Thoracic aorta (tissue), 2 donors: ENCODE results near the gene NOL12. TPM values are rescaled to one million over a fixed set of nuclear protein-coding genes. Genes with fewer than 3 reads are reported as not detected.
A peak's percentile ranks its signal among the peaks of the same experiment; 100 is the strongest.

Experiments
- ATAC-seq: fragments of 150-250 bp; one replicate; pipeline ENCODE4 v1.8.0; 2017; ENCODE audit warnings: low read depth; ENCODE audit not compliant: insufficient number of reproducible peaks, low FRiP score
- DNase-seq: peaks from one replicate; pipeline ENCODE4 v3.0.0-alpha.2; 2020; ENCODE audit warnings: low spot score
- H3K27ac ChIP-seq, 2 donors: fragments of 200-600 bp; sonication (generic); 1 replicate in 1 of 2; 2 replicates in 1 of 2; pipeline ENCODE4 v1.5.1; 2016; ENCODE audit warnings: mild to moderate bottlenecking in 2 of 2, moderate library complexity in 2 of 2
- H3K27me3 ChIP-seq: fragments of 200-600 bp; sonication (generic); replicated peaks from 2 replicates; pipeline ENCODE4 v1.6.0; 2016; ENCODE audit warnings: mild to moderate bottlenecking; ENCODE audit not compliant: insufficient read depth
- H3K36me3 ChIP-seq: fragments of 200-600 bp; sonication (generic); one replicate; pipeline ENCODE4 v1.5.1; 2016
- H3K4me1 ChIP-seq, 2 donors: fragments of 200-600 bp; sonication (generic); 1 replicate in 1 of 2; 2 replicates in 1 of 2; pipeline versions ENCODE4 v1.5.1 to v1.6.0; 2016; ENCODE audit warnings: low read depth in 2 of 2, mild to moderate bottlenecking in 1 of 2; ENCODE audit not compliant: control insufficient read depth in 1 of 2
- H3K4me3 ChIP-seq: fragments of 200-600 bp; sonication (generic); 2 replicates; pipeline ENCODE4 v1.5.1; 2016; ENCODE audit warnings: mild to moderate bottlenecking
- H3K9me3 ChIP-seq: fragments of 200-600 bp; sonication (generic); 2 replicates; pipeline ENCODE4 v1.5.1; 2016
- CTCF ChIP-seq: fragments of 200-600 bp; sonication (generic); IDR thresholded peaks from one replicate; pipeline ENCODE4 v1.5.1; 2019; ENCODE audit warnings: antibody characterized with exemption
- total RNA-seq, 2 donors: library from RNA; depleted of rRNA; stranded (reverse); fragments of >200 nt; gene quantifications; one replicate each; pipeline versions ENCODE4 v1.1.0 to v1.2.3, GENCODE V29; 2016

NOL12 gene
- total RNA-seq, 2 donors from 2014 or later: 11.1 to 58.9 TPM

DNA sequence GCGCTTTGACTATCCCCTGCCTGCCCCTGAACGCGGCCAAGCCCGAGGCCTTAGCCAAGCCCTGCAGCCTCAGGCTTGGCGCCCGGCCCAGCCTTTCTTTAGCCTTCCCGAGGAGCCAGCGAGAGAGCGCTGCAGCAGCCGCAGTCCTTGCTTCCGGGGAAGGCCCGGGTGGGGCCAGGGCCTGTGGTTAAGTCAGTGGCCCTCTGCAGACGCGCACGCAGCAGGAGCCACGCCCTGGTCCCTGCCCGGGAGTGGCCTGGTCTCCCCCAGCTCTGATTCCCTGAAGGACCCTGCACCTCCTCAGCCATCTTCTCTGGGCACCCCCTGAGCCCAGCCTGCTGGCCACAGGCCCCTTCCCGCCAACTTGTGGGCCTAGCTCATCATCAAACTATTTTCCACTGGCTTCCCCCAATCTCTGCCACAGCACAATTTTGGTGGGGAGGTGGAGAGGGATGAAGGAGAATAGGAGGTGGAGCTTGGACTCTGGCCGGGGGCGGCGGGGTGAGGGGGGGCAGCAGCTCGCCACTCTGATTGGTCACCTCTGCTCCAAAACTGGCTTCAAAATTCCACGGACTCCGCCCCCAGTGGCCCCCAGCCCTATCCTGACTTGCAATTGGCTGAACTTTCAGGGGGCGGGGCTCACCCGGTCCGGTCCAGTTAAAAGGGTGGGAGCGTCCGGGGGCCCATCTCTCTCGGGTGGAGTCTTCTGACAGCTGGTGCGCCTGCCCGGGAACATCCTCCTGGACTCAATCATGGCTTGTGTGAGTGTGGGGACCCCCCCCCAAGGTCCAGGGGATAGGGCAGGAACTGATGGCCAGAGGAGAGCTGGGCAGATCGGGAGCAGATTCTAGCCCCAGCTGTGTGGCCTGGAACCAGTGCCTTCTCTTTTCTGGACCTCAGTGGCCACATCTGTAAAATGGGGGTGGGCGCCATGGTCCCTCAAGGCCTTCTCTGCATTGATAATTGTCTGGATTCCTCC, 10.9 kb upstream of the NOL12 start, which contains the start of gene LGALS1:
LGALS1 (plus strand) TSS at position 686 of the 979 bp plus-strand sequence; CDS start at position 753, 67 bp downstream.
- H3K27me3 ChIP-seq: no peaks in the 10 kb centered on the region
- peak; percentile 92 for DNase-seq
- H3K9me3 ChIP-seq: no peaks in the 10 kb centered on the region
- H3K4me1 ChIP-seq: peaks cover 18 to 23% of the 10 kb centered on the region in 2 donors
- peak; percentile 82 for ATAC-seq
- no peak for TF ChIP-seq CTCF
- H3K36me3 ChIP-seq: peaks cover 17% of the 10 kb centered on the region
- H3K4me3 ChIP-seq: peak within 1 kb of the TSS; percentile 89
- peak within 1 kb of the TSS; percentile 89 for H3K27ac ChIP-seq

DNA sequence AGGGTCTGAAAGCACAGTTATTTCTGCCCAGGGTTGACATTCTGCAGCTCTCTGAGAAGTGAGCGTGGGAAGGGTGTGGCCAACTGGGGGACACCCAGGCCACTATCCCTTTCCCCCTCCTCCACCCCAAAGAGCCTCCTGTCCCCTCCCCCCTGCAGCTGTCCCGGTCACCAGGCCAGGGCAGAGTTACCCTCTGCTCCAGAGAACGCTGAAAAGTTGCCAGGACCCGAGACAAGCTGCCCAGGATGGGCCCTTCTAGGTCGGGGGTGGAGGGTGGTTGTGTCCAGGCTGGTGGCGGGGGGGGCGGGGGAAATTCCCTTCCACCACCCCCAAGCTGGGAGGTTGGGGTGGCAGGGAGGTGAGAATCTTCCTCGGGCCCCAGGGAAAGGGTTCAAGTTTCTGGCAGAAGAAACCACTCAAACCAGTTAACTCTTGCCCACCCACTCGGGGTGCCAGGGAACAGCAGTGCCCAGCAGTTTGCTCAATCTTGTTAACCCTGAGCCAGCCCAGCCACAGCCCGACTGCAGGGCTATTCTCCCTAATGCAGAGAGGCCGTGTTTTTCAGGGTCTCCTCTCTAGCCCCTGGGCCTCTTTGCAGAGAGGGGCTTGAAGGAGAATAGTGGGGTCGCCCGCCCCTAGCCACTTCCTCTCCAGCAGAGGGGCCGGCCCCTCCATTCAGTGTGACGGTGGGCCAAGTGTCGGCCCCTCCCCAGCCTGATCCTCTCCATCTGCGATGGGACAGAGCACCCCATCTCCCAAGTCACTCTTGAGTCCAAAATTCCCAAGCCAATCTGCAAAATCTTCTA, 10.0 kb upstream of the NOL12 start:
- Histone ChIP-seq H3K4me3 (peak overlapping the region; percentile 89), H3K27ac (peak overlapping the region; percentile 89), H3K27me3 (no peaks in the 10 kb centered on the region), H3K36me3 (peaks cover 17% of the 10 kb centered on the region), H3K4me1 (peaks cover 18 to 23% of the 10 kb centered on the region in 2 donors), H3K9me3 (no peaks in the 10 kb centered on the region)
- ATAC-seq (no peak), DNase-seq (no peak)
- no peak for TF ChIP-seq CTCF

GRCh38 chr22:37676736-37677492, 9.2 kb upstream of the NOL12 start:
- H3K9me3 ChIP-seq: no peaks in the 10 kb centered on the region
- TF ChIP-seq CTCF: no peak
- H3K4me3 ChIP-seq: peak overlapping the region; percentile 89
- peak; percentile 87 for DNase-seq
- H3K27ac ChIP-seq: peak overlapping the region; percentile 89
- H3K4me1 ChIP-seq: peaks cover 18 to 23% of the 10 kb centered on the region in 2 donors
- ATAC-seq: peak; percentile 40
- H3K27me3 ChIP-seq: no peaks in the 10 kb centered on the region
- peaks cover 17% of the 10 kb centered on the region for H3K36me3 ChIP-seq

- Histone ChIP-seq H3K4me1 (peaks cover 18 to 23% of the 10 kb centered on the region in 2 donors), H3K27ac (peak overlapping the region; percentile 89)
- TF ChIP-seq CTCF: no peak
Observed at GRCh38 chr22:37677493-37677974, 8.6 kb upstream of the NOL12 start.

More at GRCh38 chr22:37677493-37677974, 8.6 kb upstream of the NOL12 start:
- H3K9me3 ChIP-seq: no peaks in the 10 kb centered on the region
- ATAC-seq (no peak), DNase-seq (no peak)
- peaks cover 17% of the 10 kb centered on the region for H3K36me3 ChIP-seq
- no peaks in the 10 kb centered on the region for H3K27me3 ChIP-seq
- peak overlapping the region; percentile 89 for H3K4me3 ChIP-seq
